Astrocyte (in vitro differentiated cells and primary cell): ENCODE data around the gene TGFB3. TPM values are rescaled to one million over a fixed set of nuclear protein-coding genes. Genes with fewer than 3 reads are reported as not detected.

Experiments
- DNase-seq: peaks from one replicate; pipeline ENCODE4 v3.0.0-alpha.2; 2010; ENCODE audit warnings: low read depth
- FAIRE-seq: peaks from 2 replicates; lab custom pipeline; 2011; peaks lifted over from hg19 to GRCh38; lab: Jason Lieb, UNC
- H2AFZ ChIP-seq: 2 replicates; pipeline ENCODE4 v1.6.0; 2012; ENCODE audit warnings: low read depth, low read length, inconsistent platforms
- H3K27ac ChIP-seq: 2 replicates; pipeline ENCODE4 v1.5.1; 2011; ENCODE audit warnings: low read depth, low read length, inconsistent platforms
- H3K27me3 ChIP-seq: 2 replicates; pipeline ENCODE4 v1.6.0; 2011; ENCODE audit warnings: low read length, inconsistent platforms; ENCODE audit not compliant: insufficient read depth
- H3K36me3 ChIP-seq: 2 replicates; pipeline ENCODE4 v1.5.1; 2011; ENCODE audit warnings: low read length, inconsistent platforms; ENCODE audit not compliant: insufficient read depth
- H3K4me1 ChIP-seq: 2 replicates; pipeline ENCODE4 v1.5.1; 2011; ENCODE audit warnings: low read length, inconsistent platforms; ENCODE audit not compliant: insufficient read depth
- H3K4me2 ChIP-seq: 2 replicates; pipeline ENCODE4 v1.6.0; 2012; ENCODE audit warnings: low read length, inconsistent platforms
- H3K4me3 ChIP-seq: 2 replicates; pipeline ENCODE4 v1.5.1; 2011; ENCODE audit warnings: low read depth, mild to moderate bottlenecking, low read length, inconsistent platforms; ENCODE audit not compliant: insufficient read depth
- H3K79me2 ChIP-seq: 2 replicates; pipeline ENCODE4 v1.6.0; 2012; ENCODE audit warnings: mild to moderate bottlenecking, low read length, inconsistent platforms; ENCODE audit not compliant: insufficient read depth
- H3K9ac ChIP-seq: 2 replicates; pipeline ENCODE4 v1.6.0; 2012; ENCODE audit warnings: mild to moderate bottlenecking, low read length, inconsistent platforms
- H3K9me3 ChIP-seq: 2 replicates; pipeline ENCODE4 v1.5.1; 2012; ENCODE audit warnings: low read depth, mild to moderate bottlenecking, low read length, inconsistent platforms; ENCODE audit not compliant: insufficient read depth
- H4K20me1 ChIP-seq: 2 replicates; pipeline ENCODE4 v1.6.0; 2012; ENCODE audit warnings: low read length, inconsistent platforms; ENCODE audit not compliant: insufficient read depth
- H3K27ac Mint-ChIP-seq: one replicate; pipeline ENCODE4 v1.8.0; 2021; ENCODE audit warnings: mild to moderate bottlenecking, mixed read lengths; ENCODE audit not compliant: unreplicated experiment
- H3K27me3 Mint-ChIP-seq: one replicate; pipeline ENCODE4 v1.8.0; 2021; ENCODE audit warnings: low read depth, mixed read lengths; ENCODE audit not compliant: unreplicated experiment
- H3K36me3 Mint-ChIP-seq: one replicate; pipeline ENCODE4 v1.8.0; 2021; ENCODE audit warnings: low read depth, mixed read lengths; ENCODE audit not compliant: unreplicated experiment
- H3K4me1 Mint-ChIP-seq: one replicate; pipeline ENCODE4 v1.8.0; 2021; ENCODE audit warnings: low read depth, mixed read lengths; ENCODE audit not compliant: unreplicated experiment
- H3K4me3 Mint-ChIP-seq: one replicate; pipeline ENCODE4 v1.8.0; 2021; ENCODE audit warnings: mild to moderate bottlenecking, moderate library complexity, mixed read lengths; ENCODE audit not compliant: unreplicated experiment
- H3K9me3 Mint-ChIP-seq: one replicate; pipeline ENCODE4 v1.8.0; 2021; ENCODE audit warnings: mild to moderate bottlenecking, mixed read lengths; ENCODE audit not compliant: unreplicated experiment
- EZH2 ChIP-seq: IDR thresholded peaks from 2 replicates; pipeline ENCODE4 v1.6.1; 2012; ENCODE audit warnings: mild to moderate bottlenecking, low read length, inconsistent platforms; ENCODE audit not compliant: insufficient read depth
- total RNA-seq: library from RNA; stranded (reverse); gene quantifications from 2 replicates; pipeline ENCODE4 v1.2.1, GENCODE V29; 2021
- TF ChIP-seq, protein P1 (sequence below): IDR thresholded peaks from 2 replicates; pipeline ENCODE4 v1.5.1; 2011; ENCODE audit warnings: low read depth, mild to moderate bottlenecking, inconsistent platforms, low read length, moderate library complexity; ENCODE audit not compliant: insufficient read depth

Gene TGFB3
- total RNA-seq, 1 donor from 2014 or later: 30.5 TPM

DNA sequence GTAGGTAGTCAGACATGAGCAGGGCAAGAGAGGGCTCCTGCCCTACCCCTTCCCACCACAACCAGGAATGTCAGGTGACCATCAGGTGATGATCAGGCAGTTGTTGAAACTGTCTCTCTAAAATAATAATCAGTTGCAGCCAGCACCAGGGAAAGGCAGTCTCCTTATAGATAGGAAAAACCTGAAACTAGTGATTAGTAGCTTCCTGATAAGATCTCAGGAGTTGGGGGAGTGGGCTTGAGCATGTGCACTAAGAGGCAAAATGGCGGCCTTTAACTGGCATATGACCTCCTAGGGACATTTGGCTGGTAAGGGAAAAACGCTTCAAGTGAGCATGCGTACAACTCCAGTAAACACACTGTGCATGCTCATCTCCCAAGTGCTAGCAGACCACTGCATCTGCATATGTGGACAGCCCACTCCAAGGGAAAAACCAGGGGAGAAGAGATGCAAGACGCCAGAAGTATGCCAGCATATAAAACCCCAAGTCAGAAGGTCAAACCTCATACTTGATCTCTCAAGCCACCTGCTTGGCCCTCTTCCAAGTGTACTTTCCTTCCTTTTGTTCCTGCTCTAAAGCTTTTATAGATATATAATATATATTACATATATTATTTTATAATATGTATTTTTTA, 37.1 kb downstream of the TGFB3 start:
- FAIRE-seq (no peak), DNase-seq (no peak)
- no peaks in the 10 kb centered on the region for H3K79me2 ChIP-seq
- Mint-ChIP-seq H3K4me3 (no peak overlapping the region), H3K36me3 (peaks cover 6% of the 10 kb centered on the region), H3K27ac (no peak overlapping the region), H3K4me1 (no peaks in the 10 kb centered on the region), H3K9me3 (no peaks in the 10 kb centered on the region), H3K27me3 (no peaks in the 10 kb centered on the region)
- no peak overlapping the region for H3K27ac ChIP-seq
- no peaks in the 10 kb centered on the region for H3K4me1 ChIP-seq
- no peaks in the 10 kb centered on the region for H4K20me1 ChIP-seq
- no peak overlapping the region for H3K4me2 ChIP-seq
- no peak overlapping the region for H2AFZ ChIP-seq
- no peak overlapping the region for H3K4me3 ChIP-seq
- no peaks in the 10 kb centered on the region for H3K9me3 ChIP-seq
- no peak overlapping the region for H3K9ac ChIP-seq
- no peaks in the 10 kb centered on the region for H3K27me3 ChIP-seq
- H3K36me3 ChIP-seq: no peaks in the 10 kb centered on the region
- TF ChIP-seq, protein P1, sequence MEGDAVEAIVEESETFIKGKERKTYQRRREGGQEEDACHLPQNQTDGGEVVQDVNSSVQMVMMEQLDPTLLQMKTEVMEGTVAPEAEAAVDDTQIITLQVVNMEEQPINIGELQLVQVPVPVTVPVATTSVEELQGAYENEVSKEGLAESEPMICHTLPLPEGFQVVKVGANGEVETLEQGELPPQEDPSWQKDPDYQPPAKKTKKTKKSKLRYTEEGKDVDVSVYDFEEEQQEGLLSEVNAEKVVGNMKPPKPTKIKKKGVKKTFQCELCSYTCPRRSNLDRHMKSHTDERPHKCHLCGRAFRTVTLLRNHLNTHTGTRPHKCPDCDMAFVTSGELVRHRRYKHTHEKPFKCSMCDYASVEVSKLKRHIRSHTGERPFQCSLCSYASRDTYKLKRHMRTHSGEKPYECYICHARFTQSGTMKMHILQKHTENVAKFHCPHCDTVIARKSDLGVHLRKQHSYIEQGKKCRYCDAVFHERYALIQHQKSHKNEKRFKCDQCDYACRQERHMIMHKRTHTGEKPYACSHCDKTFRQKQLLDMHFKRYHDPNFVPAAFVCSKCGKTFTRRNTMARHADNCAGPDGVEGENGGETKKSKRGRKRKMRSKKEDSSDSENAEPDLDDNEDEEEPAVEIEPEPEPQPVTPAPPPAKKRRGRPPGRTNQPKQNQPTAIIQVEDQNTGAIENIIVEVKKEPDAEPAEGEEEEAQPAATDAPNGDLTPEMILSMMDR: no peak
- no peak for TF ChIP-seq EZH2

DNA sequence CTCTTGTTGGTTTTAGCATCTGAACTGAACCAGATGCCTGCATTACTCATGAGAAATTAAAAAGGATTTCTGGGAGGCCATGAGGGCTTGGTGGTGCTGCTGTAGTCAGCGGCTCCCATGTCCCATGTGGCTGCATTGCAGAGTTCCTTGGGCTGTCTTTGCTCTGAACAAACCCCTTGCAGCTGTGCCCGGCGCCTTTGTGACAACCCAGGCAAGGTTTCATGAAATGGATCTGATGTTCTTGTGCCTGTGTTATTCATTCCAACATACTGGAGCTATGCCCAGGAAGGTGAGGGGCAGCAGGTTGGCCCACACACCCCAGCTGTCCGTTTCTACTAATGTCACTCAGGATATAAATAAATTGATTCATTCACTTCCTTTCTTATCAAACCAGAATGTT, 40.8 kb downstream of the TGFB3 start:
- H3K4me3 ChIP-seq: no peak overlapping the region
- FAIRE-seq (no peak), DNase-seq (no peak)
- H3K27ac ChIP-seq: no peak overlapping the region
- no peaks in the 10 kb centered on the region for H3K27me3 ChIP-seq
- H4K20me1 ChIP-seq: no peaks in the 10 kb centered on the region
- Mint-ChIP-seq H3K27me3 (no peaks in the 10 kb centered on the region), H3K4me3 (no peak overlapping the region), H3K36me3 (peaks cover 6% of the 10 kb centered on the region), H3K9me3 (no peaks in the 10 kb centered on the region), H3K4me1 (no peaks in the 10 kb centered on the region), H3K27ac (no peak overlapping the region)
- no peaks in the 10 kb centered on the region for H3K36me3 ChIP-seq
- no peaks in the 10 kb centered on the region for H3K4me1 ChIP-seq
- no peaks in the 10 kb centered on the region for H3K79me2 ChIP-seq
- H2AFZ ChIP-seq: no peak overlapping the region
- H3K9me3 ChIP-seq: no peaks in the 10 kb centered on the region
- no peak for TF ChIP-seq EZH2
- TF ChIP-seq, protein P1: no peak
- H3K9ac ChIP-seq: no peak overlapping the region
- no peak overlapping the region for H3K4me2 ChIP-seq

DNA sequence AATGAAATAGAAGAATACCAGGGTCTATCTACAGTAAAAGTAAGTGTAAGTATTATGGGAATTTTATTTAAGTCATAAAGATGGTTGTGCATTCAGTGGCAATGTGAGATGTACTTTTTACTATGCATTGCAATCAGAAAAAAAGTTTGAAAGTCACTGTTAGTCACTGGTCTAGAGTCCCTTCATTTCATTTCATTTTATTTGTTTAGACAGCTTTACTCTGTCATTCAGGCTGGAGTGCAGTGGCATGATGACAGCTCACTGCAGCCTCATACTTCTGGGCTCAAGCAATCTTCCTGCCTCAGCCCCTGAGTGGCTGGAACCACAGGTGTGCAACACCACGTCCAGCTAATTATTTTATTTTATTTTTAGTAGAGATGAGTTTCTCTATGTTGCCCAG, 42.6 kb downstream of the TGFB3 start:
- Mint-ChIP-seq H3K4me1 (no peaks in the 10 kb centered on the region), H3K36me3 (peaks cover 6% of the 10 kb centered on the region), H3K4me3 (no peak overlapping the region), H3K9me3 (no peaks in the 10 kb centered on the region), H3K27me3 (no peaks in the 10 kb centered on the region), H3K27ac (no peak overlapping the region)
- no peaks in the 10 kb centered on the region for H3K36me3 ChIP-seq
- no peaks in the 10 kb centered on the region for H3K79me2 ChIP-seq
- no peaks in the 10 kb centered on the region for H3K9me3 ChIP-seq
- no peak overlapping the region for H3K4me2 ChIP-seq
- no peak overlapping the region for H3K9ac ChIP-seq
- FAIRE-seq (no peak), DNase-seq (no peak)
- no peaks in the 10 kb centered on the region for H3K4me1 ChIP-seq
- no peaks in the 10 kb centered on the region for H3K27me3 ChIP-seq
- H4K20me1 ChIP-seq: no peaks in the 10 kb centered on the region
- H3K27ac ChIP-seq: no peak overlapping the region
- no peak overlapping the region for H3K4me3 ChIP-seq
- H2AFZ ChIP-seq: no peak overlapping the region
- TF ChIP-seq, protein P1: no peak
- no peak for TF ChIP-seq EZH2
